ENCODE results near the gene HOXC11.

DNA sequence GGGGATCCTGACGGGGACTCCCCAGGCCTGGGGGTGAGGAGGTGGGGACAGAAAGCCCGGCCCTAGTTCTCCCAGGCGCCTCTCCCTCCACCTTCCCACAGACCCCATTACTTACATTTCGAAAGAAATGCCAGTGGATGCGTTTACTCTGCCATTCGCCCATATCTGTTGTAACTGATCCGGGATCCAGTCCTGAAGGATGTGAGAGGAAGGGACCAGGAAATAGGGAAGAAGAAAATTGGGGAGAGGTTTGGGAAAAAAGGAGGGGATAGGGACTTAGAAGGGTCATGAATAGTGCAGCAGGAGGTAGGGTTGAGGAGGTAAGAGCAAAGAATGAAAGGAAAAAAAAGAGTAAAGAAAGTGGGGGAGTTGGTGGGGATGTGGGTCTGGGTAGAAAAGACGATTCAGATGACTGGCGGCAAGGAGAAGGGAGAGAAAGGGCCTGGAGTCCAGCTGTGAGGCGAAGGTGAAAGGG is 17.1 kb upstream of the HOXC11 start:
- no peak for TF ChIP-seq CTCF (IDR thresholded peaks at IDR 0.05 in 2 of 3, conservative IDR thresholded peaks at IDR 0.05 in 1 of 3; ENCODE audit: control insufficient read depth in 2 of 3, extremely low read depth in 1 of 3, insufficient read depth in 1 of 3, low read depth in 3 of 3, low read length in 3 of 3)
- no peak for TF ChIP-seq NBN (IDR thresholded peaks at IDR 0.05)
- no peak for TF ChIP-seq POLR2A (IDR thresholded peaks at IDR 0.05; ENCODE audit: low read depth, low read length)
- no peak for TF ChIP-seq CHD2 (IDR thresholded peaks at IDR 0.05; ENCODE audit: borderline replicate concordance, low read depth, low read length)
- TF ChIP-seq ATF2 (IDR thresholded peaks at IDR 0.05; ENCODE audit: low read length): no peak
- no peak for TF ChIP-seq POLR2AphosphoS5 (IDR thresholded peaks at IDR 0.05; ENCODE audit: low read length)
- no peak for TF ChIP-seq NFIC (IDR thresholded peaks at IDR 0.05; ENCODE audit: low read depth, low read length)
- TF ChIP-seq MEF2A (IDR thresholded peaks at IDR 0.05; ENCODE audit: insufficient read depth, low read depth, low read length): no peak
- no peak for TF ChIP-seq SRF (IDR thresholded peaks at IDR 0.05; ENCODE audit: low read depth in 2 of 2, low read length in 2 of 2)
- no peak for TF ChIP-seq ASH2L (IDR thresholded peaks at IDR 0.05; ENCODE audit: borderline replicate concordance, low read depth)
- TF ChIP-seq, protein P1, sequence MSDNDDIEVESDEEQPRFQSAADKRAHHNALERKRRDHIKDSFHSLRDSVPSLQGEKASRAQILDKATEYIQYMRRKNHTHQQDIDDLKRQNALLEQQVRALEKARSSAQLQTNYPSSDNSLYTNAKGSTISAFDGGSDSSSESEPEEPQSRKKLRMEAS (IDR thresholded peaks at IDR 0.05; ENCODE audit: low read depth, low read length): no peak
- TF ChIP-seq NR2C2 (IDR thresholded peaks at IDR 0.05; ENCODE audit: borderline replicate concordance, control insufficient read depth, insufficient read length, low read depth): no peak
- TF ChIP-seq, protein P2, sequence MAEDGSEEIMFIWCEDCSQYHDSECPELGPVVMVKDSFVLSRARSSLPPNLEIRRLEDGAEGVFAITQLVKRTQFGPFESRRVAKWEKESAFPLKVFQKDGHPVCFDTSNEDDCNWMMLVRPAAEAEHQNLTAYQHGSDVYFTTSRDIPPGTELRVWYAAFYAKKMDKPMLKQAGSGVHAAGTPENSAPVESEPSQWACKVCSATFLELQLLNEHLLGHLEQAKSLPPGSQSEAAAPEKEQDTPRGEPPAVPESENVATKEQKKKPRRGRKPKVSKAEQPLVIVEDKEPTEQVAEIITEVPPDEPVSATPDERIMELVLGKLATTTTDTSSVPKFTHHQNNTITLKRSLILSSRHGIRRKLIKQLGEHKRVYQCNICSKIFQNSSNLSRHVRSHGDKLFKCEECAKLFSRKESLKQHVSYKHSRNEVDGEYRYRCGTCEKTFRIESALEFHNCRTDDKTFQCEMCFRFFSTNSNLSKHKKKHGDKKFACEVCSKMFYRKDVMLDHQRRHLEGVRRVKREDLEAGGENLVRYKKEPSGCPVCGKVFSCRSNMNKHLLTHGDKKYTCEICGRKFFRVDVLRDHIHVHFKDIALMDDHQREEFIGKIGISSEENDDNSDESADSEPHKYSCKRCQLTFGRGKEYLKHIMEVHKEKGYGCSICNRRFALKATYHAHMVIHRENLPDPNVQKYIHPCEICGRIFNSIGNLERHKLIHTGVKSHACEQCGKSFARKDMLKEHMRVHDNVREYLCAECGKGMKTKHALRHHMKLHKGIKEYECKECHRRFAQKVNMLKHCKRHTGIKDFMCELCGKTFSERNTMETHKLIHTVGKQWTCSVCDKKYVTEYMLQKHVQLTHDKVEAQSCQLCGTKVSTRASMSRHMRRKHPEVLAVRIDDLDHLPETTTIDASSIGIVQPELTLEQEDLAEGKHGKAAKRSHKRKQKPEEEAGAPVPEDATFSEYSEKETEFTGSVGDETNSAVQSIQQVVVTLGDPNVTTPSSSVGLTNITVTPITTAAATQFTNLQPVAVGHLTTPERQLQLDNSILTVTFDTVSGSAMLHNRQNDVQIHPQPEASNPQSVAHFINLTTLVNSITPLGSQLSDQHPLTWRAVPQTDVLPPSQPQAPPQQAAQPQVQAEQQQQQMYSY (CRISPR knock-in tag; IDR thresholded peaks at IDR 0.05): no peak

All from GM12878 (cell line).